ENCODE results near the gene CAMK1D. TPM values are rescaled to one million over a fixed set of nuclear protein-coding genes. Genes with fewer than 3 reads are reported as not detected.

The CAMK1D gene
- total and polyA plus RNA-seq, 2 of the 8 experiments (the other 6 are each of a cell fraction or from before 2014, with no cell fraction given), result 3.5 to 10.6 TPM

DNA sequence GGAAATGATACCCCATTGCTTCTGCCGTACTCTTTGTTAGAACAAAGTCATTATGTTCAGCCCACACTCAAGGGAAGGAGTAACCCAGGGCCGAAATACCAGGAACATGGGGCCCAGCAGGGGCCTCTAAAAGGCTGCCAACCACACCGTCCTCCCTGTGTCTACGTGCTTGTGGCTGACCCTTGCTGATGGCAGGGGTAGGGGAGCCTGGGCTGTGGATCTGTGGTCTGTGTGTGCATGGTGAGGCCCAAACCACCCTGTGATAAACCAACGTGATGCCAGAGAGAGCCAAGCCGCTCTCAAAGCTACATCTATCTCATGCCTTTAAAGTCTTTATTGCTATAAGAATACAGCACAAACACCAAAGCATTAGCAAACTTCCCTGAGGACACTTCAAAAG lies 493.0 kb downstream of the CAMK1D start:
- Histone ChIP-seq H3K4me3 (ENCODE audit: extremely low read depth in 1 of 4, insufficient read depth in 2 of 4, low read depth in 3 of 4, low read length in 4 of 4) (no peak overlapping the region), H3K79me2 (ENCODE audit: control insufficient read depth in 1 of 2, insufficient read depth in 2 of 2, low read length in 2 of 2) (no peaks in the 10 kb centered on the region), H3K79me1 (ENCODE audit: low read depth, low read length) (no peaks in the 10 kb centered on the region), H3K4me2 (ENCODE audit: insufficient read depth in 1 of 2, low read depth in 2 of 2, low read length in 2 of 2) (no peak overlapping the region), H2BK20ac (ENCODE audit: low read length) (no peak overlapping the region), H3K27me3 (replicated peaks in 1 of 4; ENCODE audit: control insufficient read depth in 3 of 4, extremely low read depth in 1 of 4, insufficient read depth in 3 of 4, low read length in 3 of 4) (no peaks in the 10 kb centered on the region), H2AFZ (ENCODE audit: low read length) (no peak overlapping the region), H2BK12ac (ENCODE audit: low read depth, low read length) (no peak overlapping the region), H4K8ac (ENCODE audit: extremely low read depth, insufficient read depth, low read length) (no peak overlapping the region), H4K5ac (ENCODE audit: insufficient read length, low read depth, low read length) (no peak overlapping the region), H3K23ac (ENCODE audit: insufficient read length) (no peak overlapping the region), H3K4me1 (replicated peaks in 1 of 4; ENCODE audit: control insufficient read depth in 3 of 4, insufficient read depth in 4 of 4, low read length in 3 of 4) (peaks cover 0 to 7% (median 0%) of the 10 kb centered on the region in 4 experiments; a peak in 4 of 7 replicates), H3K9me3 (ENCODE audit: insufficient read depth in 2 of 2, low read depth in 1 of 2, low read length in 1 of 2) (no peaks in the 10 kb centered on the region), H3K56ac (replicated peaks; ENCODE audit: insufficient read length, low read depth, low read length) (no peak overlapping the region), H3K4ac (replicated peaks; ENCODE audit: insufficient read length, low read depth, low read length) (no peak overlapping the region), H3K36me3 (ENCODE audit: control insufficient read depth in 2 of 4, insufficient read depth in 4 of 4, low read length in 3 of 4) (no peaks in the 10 kb centered on the region), H2BK120ac (replicated peaks; ENCODE audit: low read depth, low read length) (no peak overlapping the region), H3K27ac (ENCODE audit: low read depth, low read length) (no peak overlapping the region), H4K20me1 (replicated peaks in 1 of 2; ENCODE audit: control insufficient read depth in 1 of 2, insufficient read depth in 2 of 2, low read length in 2 of 2) (no peaks in the 10 kb centered on the region), H2AK5ac (ENCODE audit: low read depth, low read length) (no peak overlapping the region), H3K14ac (ENCODE audit: insufficient read length) (no peak overlapping the region), H4K91ac (replicated peaks; ENCODE audit: insufficient read length, low read length) (no peak overlapping the region), H3K9ac (replicated peaks in 1 of 4; ENCODE audit: extremely low read depth in 1 of 4, low read depth in 3 of 4, low read length in 3 of 4) (no peak overlapping the region), H2BK5ac (ENCODE audit: low read depth, low read length) (peak overlapping the region; percentile 68; the same call in 1 of the 2 replicates), H3K23me2 (ENCODE audit: low read depth, low read length) (no peaks in the 10 kb centered on the region), H2BK15ac (ENCODE audit: low read length) (no peak overlapping the region), H3K18ac (ENCODE audit: extremely low read depth, low read length) (no peak overlapping the region)
- ChIA-PET CTCF (ENCODE audit: partially characterized antibody) (interaction anchor here (0.7 to 1.7 kb wide), 10 partner anchors 10 to 214 kb away, joined by 3 to 6 read pairs (median 3); no protein-coding TSS in a partner anchor), POLR2A (ENCODE audit: partially characterized antibody) (interaction anchor here (1.7 kb wide), 1 partner anchor 11 kb away, joined by 3 read pairs; no protein-coding TSS in a partner anchor)
- no peak for FAIRE-seq
- WGBS, 2 experiments (ENCODE audit: extremely low coverage in 1 of 2, insufficient coverage in 1 of 2, insufficient read length in 1 of 2, insufficient replicate concordance in 2 of 2, low coverage in 1 of 2, low lambda C conversion rate in 2 of 2, missing lambda C conversion rate in 1 of 2), result 91% methylated on average over 6 of the region's 6 CpGs; no CpG with 5 or more reads in 1 of the 2 experiments
- no peak for DNase-seq (ENCODE audit: low read depth in 1 of 2, low spot score in 2 of 2)
- TF ChIP-seq NANOG (IDR thresholded peaks at IDR 0.05; ENCODE audit: insufficient read depth, low read depth, low read length, poor library complexity, severe bottlenecking), result no peak
- TF ChIP-seq BCL11A (IDR thresholded peaks at IDR 0.05; ENCODE audit: low read depth in 2 of 2, low read length in 2 of 2), result no peak
- no peak for TF ChIP-seq EP300 (IDR thresholded peaks at IDR 0.05; ENCODE audit: borderline replicate concordance in 1 of 2, low read depth in 2 of 2, low read length in 2 of 2)
- no peak for TF ChIP-seq RAD21 (IDR thresholded peaks at IDR 0.05 in 1 of 2, conservative IDR thresholded peaks at IDR 0.05 in 1 of 2; ENCODE audit: low read depth in 2 of 2, low read length in 2 of 2)
- no peak for TF ChIP-seq RBBP5 (IDR thresholded peaks at IDR 0.05; ENCODE audit: borderline replicate concordance, low read depth, low read length)

Data from H1 (cell line).